GM12801 (cell line): ENCODE data around the gene EHBP1.

Experiments used
- CTCF ChIP-seq: IDR thresholded peaks from one replicate; pipeline ENCODE4 v1.5.1; 2011; ENCODE audit warnings: control low read depth; ENCODE audit not compliant: insufficient read length; ENCODE audit errors: extremely low read depth

EHBP1 gene

GRCh38 chr2:62800618-62801017, 95.1 kb downstream of the EHBP1 start:
- no peak for TF ChIP-seq CTCF

- no peak for TF ChIP-seq CTCF
Measured at GRCh38 chr2:62801110-62801509, 95.6 kb downstream of the EHBP1 start.

GRCh38 chr2:62801814-62802523, 96.5 kb downstream of the EHBP1 start:
- no peak for TF ChIP-seq CTCF

GRCh38 chr2:62803961-62804360, 98.4 kb downstream of the EHBP1 start:
- no peak for TF ChIP-seq CTCF

- TF ChIP-seq CTCF: no peak
Measured at GRCh38 chr2:62806231-62806630, 100.7 kb downstream of the EHBP1 start.

GRCh38 chr2:62808554-62808953, 103.0 kb downstream of the EHBP1 start:
- TF ChIP-seq CTCF: no peak

GRCh38 chr2:62811086-62811485, 105.6 kb downstream of the EHBP1 start:
- TF ChIP-seq CTCF: no peak

- no peak for TF ChIP-seq CTCF
Measured at GRCh38 chr2:62811972-62812371, 106.5 kb downstream of the EHBP1 start.
